ENCODE data around the gene CEP97.

GRCh38 chr3:101718455-101718854 is 6.0 kb upstream of the CEP97 start:
- TF ChIP-seq, protein P1, sequence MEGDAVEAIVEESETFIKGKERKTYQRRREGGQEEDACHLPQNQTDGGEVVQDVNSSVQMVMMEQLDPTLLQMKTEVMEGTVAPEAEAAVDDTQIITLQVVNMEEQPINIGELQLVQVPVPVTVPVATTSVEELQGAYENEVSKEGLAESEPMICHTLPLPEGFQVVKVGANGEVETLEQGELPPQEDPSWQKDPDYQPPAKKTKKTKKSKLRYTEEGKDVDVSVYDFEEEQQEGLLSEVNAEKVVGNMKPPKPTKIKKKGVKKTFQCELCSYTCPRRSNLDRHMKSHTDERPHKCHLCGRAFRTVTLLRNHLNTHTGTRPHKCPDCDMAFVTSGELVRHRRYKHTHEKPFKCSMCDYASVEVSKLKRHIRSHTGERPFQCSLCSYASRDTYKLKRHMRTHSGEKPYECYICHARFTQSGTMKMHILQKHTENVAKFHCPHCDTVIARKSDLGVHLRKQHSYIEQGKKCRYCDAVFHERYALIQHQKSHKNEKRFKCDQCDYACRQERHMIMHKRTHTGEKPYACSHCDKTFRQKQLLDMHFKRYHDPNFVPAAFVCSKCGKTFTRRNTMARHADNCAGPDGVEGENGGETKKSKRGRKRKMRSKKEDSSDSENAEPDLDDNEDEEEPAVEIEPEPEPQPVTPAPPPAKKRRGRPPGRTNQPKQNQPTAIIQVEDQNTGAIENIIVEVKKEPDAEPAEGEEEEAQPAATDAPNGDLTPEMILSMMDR (IDR thresholded peaks at IDR 0.05; ENCODE audit: poor library complexity), result no peak
- TF ChIP-seq EZH2 (IDR thresholded peaks at IDR 0.05; ENCODE audit: borderline replicate concordance), result no peak
- no peak for TF ChIP-seq EZH2phosphoT487 (IDR thresholded peaks at IDR 0.05; ENCODE audit: low read depth, severe bottlenecking, unreplicated experiment)

Measured in hepatocyte (in vitro differentiated cells).